Lung (tissue), 12 donors: ENCODE data around the gene ZXDC. TPM values are rescaled to one million over a fixed set of nuclear protein-coding genes. Genes with fewer than 3 reads are reported as not detected.
A peak's percentile ranks its signal among the peaks of the same experiment; 100 is the strongest.

Experiments
- ATAC-seq: fragments of 200-7000 bp; cut with Tn5 transposase; one replicate; pipeline ENCODE4 v1.9.1; 2020; ENCODE audit warnings: moderate number of reproducible peaks; ENCODE audit not compliant: insufficient read depth, low FRiP score
- DNase-seq, 3 donors: peaks; one replicate each; pipeline ENCODE4 v3.0.0-alpha.2; 2013 to 2017
- H3K27ac ChIP-seq, 2 donors: one replicate each; pipeline ENCODE4 v1.5.1; 2013; ENCODE audit warnings: mild to moderate bottlenecking in 2 of 2, moderate library complexity in 2 of 2, control low read depth in 1 of 2, inconsistent platforms in 1 of 2, low read depth in 1 of 2, low read length in 1 of 2
- H3K27me3 ChIP-seq, 3 donors: one replicate each; pipeline ENCODE4 v1.5.1; 2013; ENCODE audit warnings: low read length in 2 of 3; ENCODE audit not compliant: control insufficient read depth in 3 of 3, insufficient read depth in 3 of 3
- H3K36me3 ChIP-seq, 4 donors: one replicate each; pipeline ENCODE4 v1.5.1; 2013; ENCODE audit warnings: low read length in 4 of 4, mild to moderate bottlenecking in 1 of 4, moderate library complexity in 1 of 4; ENCODE audit not compliant: control insufficient read depth in 4 of 4, insufficient read depth in 4 of 4
- H3K4me1 ChIP-seq, 5 donors: one replicate each; pipeline ENCODE4 v1.5.1; 2013; ENCODE audit warnings: low read length in 5 of 5, mild to moderate bottlenecking in 2 of 5, moderate library complexity in 1 of 5; ENCODE audit not compliant: control insufficient read depth in 5 of 5, insufficient read depth in 5 of 5
- H3K4me3 ChIP-seq: one replicate; pipeline ENCODE4 v1.5.1; 2013; ENCODE audit warnings: mild to moderate bottlenecking, control low read depth, moderate library complexity
- H3K9ac ChIP-seq, 2 donors: one replicate each; pipeline ENCODE4 v1.5.1; 2013; ENCODE audit warnings: low read length in 2 of 2, control low read depth in 1 of 2; ENCODE audit not compliant: insufficient read depth in 1 of 2
- H3K9me3 ChIP-seq, 4 donors: one replicate each; pipeline ENCODE4 v1.5.1; 2013; ENCODE audit warnings: low read length in 3 of 4, mild to moderate bottlenecking in 1 of 4, moderate library complexity in 1 of 4; ENCODE audit not compliant: control insufficient read depth in 4 of 4, insufficient read depth in 3 of 4
- WGBS, 2 donors: extraction: QIAGEN DNeasy Blood & Tissue Kit; methylation state at CpG; one replicate each; pipeline ENCODE4 v1.1.7; 2013; 5-methylcytosine and 5-hydroxymethylcytosine counted together
- polyA plus RNA-seq, 2 donors: library from polyadenylated mRNA; stranded (reverse); fragments of 200-250 nt; gene quantifications; one replicate each; pipeline ENCODE4 v1.2.1, GENCODE V29; 2013
- total RNA-seq, 2 donors: library from RNA; depleted of rRNA in 1 of 2; stranded (reverse); fragments of >200 nt in 1 of 2; gene quantifications; one replicate each; pipeline ENCODE4 v1.2.1, GENCODE V29; 2014 to 2021
- TF ChIP-seq, protein P1 (sequence below): IDR thresholded peaks from 2 replicates; pipeline ENCODE4 v1.5.1; 2012; ENCODE audit warnings: mild to moderate bottlenecking; ENCODE audit errors: control extremely low read depth, extremely low read depth
- donor health status: control.
- donor health status: control.
- donor health status: Bipolar disorder and iron deficiency.
- donor health status: healthy.
- donor health status: DM: yes; HTN: yes; CAD: no.

The ZXDC gene
- total and polyA plus RNA-seq, 4 donors, result 12.9 to 49.5 (median 29.8) TPM

GRCh38 chr3:126442094-126442855, 33.4 kb downstream of the ZXDC start:
- 90 to 92% methylated on average over 13 of the region's 13 CpGs for WGBS, 2 donors
- Histone ChIP-seq H3K4me3 (no peak overlapping the region), H3K27ac (no peak overlapping the region), H3K9ac (no peak overlapping the region), H3K9me3 (no peaks in the 10 kb centered on the region), H3K27me3 (no peaks in the 10 kb centered on the region), H3K4me1 (peaks cover 0 to 20% (median 4%) of the 10 kb centered on the region in 5 donors), H3K36me3 (peaks cover 4 to 35% (median 7%) of the 10 kb centered on the region in 4 donors)
- ATAC-seq (no peak), DNase-seq (peak; percentile 88 to 93 (median 90))
- TF ChIP-seq, protein P1, sequence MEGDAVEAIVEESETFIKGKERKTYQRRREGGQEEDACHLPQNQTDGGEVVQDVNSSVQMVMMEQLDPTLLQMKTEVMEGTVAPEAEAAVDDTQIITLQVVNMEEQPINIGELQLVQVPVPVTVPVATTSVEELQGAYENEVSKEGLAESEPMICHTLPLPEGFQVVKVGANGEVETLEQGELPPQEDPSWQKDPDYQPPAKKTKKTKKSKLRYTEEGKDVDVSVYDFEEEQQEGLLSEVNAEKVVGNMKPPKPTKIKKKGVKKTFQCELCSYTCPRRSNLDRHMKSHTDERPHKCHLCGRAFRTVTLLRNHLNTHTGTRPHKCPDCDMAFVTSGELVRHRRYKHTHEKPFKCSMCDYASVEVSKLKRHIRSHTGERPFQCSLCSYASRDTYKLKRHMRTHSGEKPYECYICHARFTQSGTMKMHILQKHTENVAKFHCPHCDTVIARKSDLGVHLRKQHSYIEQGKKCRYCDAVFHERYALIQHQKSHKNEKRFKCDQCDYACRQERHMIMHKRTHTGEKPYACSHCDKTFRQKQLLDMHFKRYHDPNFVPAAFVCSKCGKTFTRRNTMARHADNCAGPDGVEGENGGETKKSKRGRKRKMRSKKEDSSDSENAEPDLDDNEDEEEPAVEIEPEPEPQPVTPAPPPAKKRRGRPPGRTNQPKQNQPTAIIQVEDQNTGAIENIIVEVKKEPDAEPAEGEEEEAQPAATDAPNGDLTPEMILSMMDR, result no peak

- ATAC-seq, result no peak
- no peak for DNase-seq
Observed at GRCh38 chr3:126441256-126441880, 34.3 kb downstream of the ZXDC start.

DNA sequence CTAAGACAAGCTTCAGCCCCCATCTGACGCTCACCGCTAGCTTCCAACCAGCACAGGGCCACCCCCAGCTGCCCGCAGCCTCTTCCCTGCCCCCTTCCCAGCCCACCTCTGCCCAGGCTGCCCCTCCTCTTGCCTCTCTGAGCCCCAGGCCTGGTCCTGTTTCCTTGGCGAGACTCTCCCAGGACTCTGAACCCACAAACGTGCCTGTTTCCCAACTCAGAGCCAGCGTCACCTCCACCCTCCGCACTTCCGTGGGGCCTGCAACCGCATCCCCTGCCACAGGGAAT, 35.0 kb downstream of the ZXDC start:
- no peaks in the 10 kb centered on the region for H3K9me3 ChIP-seq

More at GRCh38 chr3:126441256-126441880, 34.3 kb downstream of the ZXDC start:
- no peak overlapping the region for H3K27ac ChIP-seq
- TF ChIP-seq, protein P1, result no peak
- H3K4me3 ChIP-seq, result no peak overlapping the region
- WGBS, 2 donors, result 94 to 96% methylated on average over 20 of the region's 20 CpGs
- H3K36me3 ChIP-seq, result peaks cover 4 to 39% (median 8%) of the 10 kb centered on the region in 4 donors
- no peaks in the 10 kb centered on the region for H3K27me3 ChIP-seq
- no peaks in the 10 kb centered on the region for H3K9me3 ChIP-seq
- H3K9ac ChIP-seq, result no peak overlapping the region
- H3K4me1 ChIP-seq, result peaks cover 0 to 12% (median 4%) of the 10 kb centered on the region in 5 donors

More for the DNA sequence above, 35.0 kb downstream of the ZXDC start:
- Histone ChIP-seq H3K4me3 (no peak overlapping the region), H3K27ac (no peak overlapping the region), H3K9ac (no peak overlapping the region), H3K4me1 (peaks cover 0 to 12% (median 4%) of the 10 kb centered on the region in 5 donors), H3K27me3 (no peaks in the 10 kb centered on the region), H3K36me3 (peaks cover 4 to 44% (median 8%) of the 10 kb centered on the region in 4 donors)
- no peak for DNase-seq
- 95% methylated on average over 9 of the region's 9 CpGs for WGBS, 2 donors
- TF ChIP-seq, protein P1, result no peak
- ATAC-seq, result no peak
